Measurements from ENCODE around the gene DCBLD2.

The DCBLD2 gene

DNA sequence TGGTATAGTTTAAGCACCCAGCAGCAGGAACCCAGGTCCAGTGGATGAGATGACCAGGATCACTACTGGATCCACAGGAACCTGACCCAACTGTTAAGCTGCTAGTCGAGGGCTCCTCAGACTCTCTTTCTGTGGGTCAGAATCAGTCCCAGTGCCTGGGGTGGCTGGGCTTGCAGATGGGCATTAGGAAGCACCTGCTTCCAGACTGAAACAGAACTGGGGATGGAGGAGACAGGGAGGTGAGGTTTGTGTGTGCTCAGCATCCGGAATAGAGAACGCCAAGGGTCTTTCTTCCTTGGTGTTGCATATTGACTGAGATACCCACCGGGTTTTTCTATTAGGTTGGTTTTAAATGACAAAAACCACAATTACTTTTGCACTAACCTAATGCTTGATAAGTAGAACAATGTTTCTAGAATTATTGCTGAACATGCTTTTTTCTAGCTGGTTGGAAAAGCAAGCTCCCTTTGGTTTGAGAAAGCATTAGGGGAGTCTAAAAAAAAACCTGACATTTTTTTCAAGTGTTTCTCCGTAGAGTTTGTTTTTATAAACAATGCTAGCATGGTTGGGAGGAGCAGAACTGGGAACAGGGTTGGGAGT, 137.6 kb downstream of the DCBLD2 start:
- no peak for DNase-seq

DNA sequence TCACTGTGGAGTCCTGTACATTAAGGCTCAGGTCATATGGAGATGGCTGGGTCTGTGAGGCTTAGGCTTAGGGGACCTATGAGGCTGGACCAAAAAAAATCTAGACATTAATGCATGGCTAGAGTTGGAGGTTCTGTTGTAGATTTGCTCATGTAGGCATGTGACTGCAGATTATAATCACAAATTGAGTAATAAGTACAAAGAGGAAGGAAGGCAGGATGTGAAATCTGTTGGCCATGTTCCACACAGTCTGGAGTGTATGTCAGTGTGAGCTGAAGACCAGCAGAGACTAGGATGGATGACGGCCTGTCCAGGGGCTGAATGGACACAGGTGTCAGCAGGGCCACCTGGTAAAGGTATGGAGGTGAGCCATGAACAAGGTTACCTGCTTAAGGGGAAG, 138.4 kb downstream of the DCBLD2 start, which contains the start of gene ST3GAL6:
TSS of gene ST3GAL6 (plus strand) at position 265 of the 400 bp plus-strand sequence. CDS start 5,101 bp downstream, outside the sequence.
- no peak for DNase-seq

- no peak for DNase-seq
These were observed 139.8 kb downstream of the DCBLD2 start for GRCh38 chr3:98761643-98762229.

DNA sequence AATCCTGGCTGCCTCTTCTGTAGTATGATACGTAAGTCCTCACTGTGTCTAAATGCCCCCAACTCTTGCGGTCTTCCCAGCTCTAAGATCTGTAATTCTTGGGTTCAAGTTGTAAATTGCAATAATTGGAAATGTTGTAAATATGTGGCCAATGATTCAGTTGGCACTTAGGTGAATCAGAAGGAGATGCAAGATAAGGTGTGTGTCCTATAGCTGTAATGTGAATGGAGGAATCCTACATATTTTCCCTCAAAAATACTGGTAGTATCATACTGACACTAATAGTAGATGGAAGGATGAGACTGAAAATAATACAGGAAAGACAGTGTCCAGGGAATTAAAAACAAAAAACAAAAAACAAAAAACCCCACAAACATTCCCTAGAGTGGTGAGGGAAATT, 141.9 kb downstream of the DCBLD2 start:
- no peak for DNase-seq

DNA sequence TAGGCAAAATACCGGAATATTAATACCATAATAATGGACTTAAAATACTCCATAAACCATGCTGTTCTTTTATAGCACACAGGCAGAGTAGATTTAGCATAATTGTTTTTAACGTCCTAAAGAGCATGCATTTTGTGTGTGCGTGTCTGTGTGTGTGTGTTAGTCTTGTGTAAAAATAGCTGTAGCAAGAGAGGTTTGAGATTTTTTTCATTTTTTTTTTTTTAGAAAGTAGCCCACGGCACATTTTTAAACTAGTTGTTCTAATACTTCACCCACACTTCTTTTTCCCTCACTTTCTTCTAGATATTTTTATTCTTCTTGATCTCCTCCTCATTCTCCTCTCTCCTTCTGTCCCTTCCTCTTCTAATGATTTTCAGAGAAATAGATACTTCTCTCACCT, 145.9 kb downstream of the DCBLD2 start:
- no peak for DNase-seq

DNA sequence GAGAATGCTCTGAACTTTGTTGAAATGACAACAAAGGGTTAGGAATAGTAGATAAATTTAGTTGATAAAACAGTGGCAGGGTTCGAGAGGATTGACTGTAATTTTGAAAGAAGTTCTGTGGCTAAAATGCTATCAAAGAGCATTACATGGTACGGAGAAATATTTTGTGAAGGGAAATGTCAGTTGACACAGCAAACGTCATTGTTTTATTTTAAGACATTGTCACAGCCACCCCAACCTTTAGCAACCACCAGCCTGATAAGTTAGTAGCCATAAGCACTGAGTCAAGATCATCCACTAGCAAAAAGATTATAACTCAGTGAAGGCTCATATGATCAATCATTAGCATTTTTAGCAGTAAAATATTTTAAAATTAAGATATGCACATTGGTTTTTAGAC, 147.0 kb downstream of the DCBLD2 start:
- DNase-seq: no peak

GRCh38 chr3:98750276-98750919, 151.1 kb downstream of the DCBLD2 start:
- no peak for DNase-seq

GRCh38 chr3:98746882-98747281, 154.6 kb downstream of the DCBLD2 start:
- no peak for DNase-seq

DNA sequence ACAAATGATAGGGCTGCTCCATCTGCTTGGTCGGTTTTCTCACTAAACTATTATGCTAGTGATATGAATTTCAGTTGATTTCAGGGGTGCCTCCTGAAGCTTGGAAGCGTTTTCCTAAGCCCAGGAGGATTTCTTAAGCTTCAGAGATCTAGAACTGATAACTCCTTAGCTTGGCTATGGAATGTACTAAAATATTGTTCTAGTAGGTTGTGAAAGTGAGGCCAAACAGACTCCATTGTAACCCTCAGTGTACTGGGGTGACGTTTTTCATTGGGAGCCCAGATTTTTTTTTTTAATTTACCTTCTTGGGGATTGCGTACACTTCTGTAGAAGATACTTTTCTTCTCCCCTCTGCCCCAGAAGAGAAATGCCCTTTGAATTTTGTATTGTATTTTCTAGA, 155.4 kb downstream of the DCBLD2 start:
- no peak for DNase-seq

All from GOT3 (cell line).